GM23338 (cell line): Measurements from ENCODE around the gene CDC42BPB. TPM values are rescaled to one million over a fixed set of nuclear protein-coding genes. Genes with fewer than 3 reads are reported as not detected.

Source experiments
- ATAC-seq: fragments of 200-7000 bp; cut with Tn5 transposase; 3 replicates; pipeline ENCODE4 v1.9.1; 2020
- DNase-seq: peaks from one replicate; pipeline ENCODE4 v3.0.0-alpha.2; 2015; ENCODE audit warnings: low spot score
- H2AFZ ChIP-seq: fragments of 200-600 bp; sonication (generic); 2 replicates; pipeline ENCODE4 v1.8.0; 2016; ENCODE audit warnings: antibody characterized with exemption, mild to moderate bottlenecking, moderate library complexity
- H3F3A ChIP-seq: fragments of 200-600 bp; sonication (generic); replicated peaks from 2 replicates; pipeline ENCODE4 v1.8.0; 2017; ENCODE audit warnings: antibody characterized with exemption, mixed run types, low read depth
- H3K27ac ChIP-seq: fragments of 200-600 bp; sonication (generic); 2 replicates; pipeline ENCODE4 v1.6.1; 2016; ENCODE audit warnings: low read depth
- H3K27me3 ChIP-seq: fragments of 200-600 bp; sonication (generic); 2 replicates; pipeline ENCODE4 v1.8.0; 2016; ENCODE audit warnings: mild to moderate bottlenecking, mixed run types, moderate library complexity; ENCODE audit not compliant: insufficient read depth
- H3K36me3 ChIP-seq: fragments of 200-600 bp; sonication (generic); 2 replicates; pipeline ENCODE4 v1.8.0; 2016; ENCODE audit warnings: mild to moderate bottlenecking; ENCODE audit not compliant: insufficient read depth
- H3K4me1 ChIP-seq: fragments of 200-600 bp; sonication (generic); 2 replicates; pipeline ENCODE4 v1.8.0; 2016; ENCODE audit warnings: mild to moderate bottlenecking, moderate library complexity; ENCODE audit not compliant: insufficient read depth
- H3K4me2 ChIP-seq: fragments of 200-600 bp; sonication (generic); 2 replicates; pipeline ENCODE4 v1.7.1; 2017; ENCODE audit warnings: mixed run types
- H3K4me3 ChIP-seq: fragments of 200-600 bp; sonication (generic); 2 replicates; pipeline ENCODE4 v1.6.1; 2016; ENCODE audit warnings: mixed run types
- H3K79me2 ChIP-seq: fragments of 200-600 bp; sonication (generic); replicated peaks from 2 replicates; pipeline ENCODE4 v1.8.0; 2017; ENCODE audit warnings: mild to moderate bottlenecking; ENCODE audit not compliant: insufficient read depth
- H3K9me2 ChIP-seq: fragments of 200-600 bp; sonication (generic); 2 replicates; pipeline ENCODE4 v1.8.0; 2017; ENCODE audit not compliant: insufficient read depth
- H4K20me1 ChIP-seq: fragments of 200-600 bp; sonication (generic); replicated peaks from 2 replicates; pipeline ENCODE4 v1.8.0; 2017; ENCODE audit warnings: mild to moderate bottlenecking; ENCODE audit not compliant: insufficient read depth
- H3K27ac Mint-ChIP-seq: 2 replicates; pipeline ENCODE4 v1.8.0; 2020; ENCODE audit warnings: inconsistent platforms, mild to moderate bottlenecking, moderate library complexity, mixed read lengths
- H3K27me3 Mint-ChIP-seq: 3 replicates; pipeline ENCODE4 v1.8.0; 2022; ENCODE audit warnings: low read depth, mild to moderate bottlenecking, moderate library complexity, mixed read lengths, inconsistent platforms; ENCODE audit not compliant: insufficient read depth, poor library complexity
- H3K36me3 Mint-ChIP-seq: 3 replicates; pipeline ENCODE4 v1.8.0; 2021; ENCODE audit warnings: low read depth, mild to moderate bottlenecking, inconsistent platforms, moderate library complexity, mixed read lengths
- H3K4me1 Mint-ChIP-seq: 3 replicates; pipeline ENCODE4 v1.8.0; 2020; ENCODE audit warnings: mild to moderate bottlenecking, inconsistent platforms, mixed read lengths
- H3K4me3 Mint-ChIP-seq: 3 replicates; pipeline ENCODE4 v1.8.0; 2021; ENCODE audit warnings: moderate library complexity, mild to moderate bottlenecking, inconsistent platforms, mixed read lengths
- H3K9me3 Mint-ChIP-seq: 3 replicates; pipeline ENCODE4 v1.8.0; 2020; ENCODE audit warnings: moderate library complexity, mild to moderate bottlenecking, inconsistent platforms, mixed read lengths
- CREB1 ChIP-seq: fragments of 250-450 bp; sonication (Bioruptor Pico); IDR thresholded peaks from 2 replicates; pipeline ENCODE4 v1.5.0; 2020; ENCODE audit warnings: low read depth, mild to moderate bottlenecking, moderate library complexity
- EZH2 ChIP-seq: fragments of 200-600 bp; sonication (generic); IDR thresholded peaks from one replicate; pipeline ENCODE4 v1.8.0; 2017; ENCODE audit warnings: antibody characterized with exemption, mild to moderate bottlenecking, low read depth; ENCODE audit not compliant: unreplicated experiment
- EZH2phosphoT487 ChIP-seq: fragments of 200-600 bp; sonication (generic); IDR thresholded peaks from one replicate; pipeline ENCODE4 v1.8.1; 2018; ENCODE audit warnings: antibody characterized with exemption; ENCODE audit not compliant: unreplicated experiment
- JUNB ChIP-seq: IDR thresholded peaks from one replicate; pipeline ENCODE4 v1.6.1; 2016; ENCODE audit warnings: antibody characterized with exemption; ENCODE audit not compliant: unreplicated experiment
- NANOG ChIP-seq: IDR thresholded peaks from 2 replicates; pipeline ENCODE4 v1.6.1; 2016; ENCODE audit warnings: antibody characterized with exemption, borderline replicate concordance
- POLR2AphosphoS5 ChIP-seq: IDR thresholded peaks from 2 replicates; pipeline ENCODE4 v1.6.1; 2016; ENCODE audit warnings: antibody characterized with exemption, low read depth
- REST ChIP-seq: IDR thresholded peaks from one replicate; pipeline ENCODE4 v1.6.1; 2018; ENCODE audit warnings: antibody characterized with exemption; ENCODE audit not compliant: unreplicated experiment
- STAT1 ChIP-seq: IDR thresholded peaks from one replicate; pipeline ENCODE4 v1.6.1; 2016; ENCODE audit warnings: antibody characterized with exemption; ENCODE audit not compliant: unreplicated experiment
- ZNF114 ChIP-seq: fragments of 250-450 bp; sonication (Bioruptor Pico); IDR thresholded peaks from 2 replicates; pipeline ENCODE4 v1.5.0; 2020; ENCODE audit warnings: mild to moderate bottlenecking, moderate library complexity
- ZNF331 ChIP-seq: fragments of 250-450 bp; sonication (Bioruptor Pico); IDR thresholded peaks from 2 replicates; pipeline ENCODE4 v1.5.0; 2020; ENCODE audit warnings: low read depth, mild to moderate bottlenecking, moderate library complexity
- ZNF462 ChIP-seq: fragments of 250-450 bp; sonication (Bioruptor Pico); IDR thresholded peaks from 2 replicates; pipeline ENCODE4 v1.5.0; 2020; ENCODE audit warnings: mild to moderate bottlenecking, moderate library complexity
- polyA plus RNA-seq: library from polyadenylated mRNA; unstranded; fragments of >200 nt; fragmentation: Nextera tagmentation; extraction: Ambion mirVana; gene quantifications from 2 replicates; pipeline ENCODE4 v1.2.1, GENCODE V29; 2016
- total RNA-seq: library from RNA; depleted of rRNA; stranded (reverse); fragments of >200 nt; shearing (Covaris generic); gene quantifications from 2 replicates; pipeline ENCODE4 v1.2.3, GENCODE V29; 2014
- TF ChIP-seq, protein P1 (sequence below): IDR thresholded peaks from 2 replicates; pipeline ENCODE4 v1.6.1; 2016; ENCODE audit warnings: antibody characterized with exemption
- TF ChIP-seq, protein P2 (sequence below), 2 experiments: fragments of 200-600 bp in 1 of 2; sonication (generic) in 1 of 2; conservative IDR thresholded peaks; 2 replicates each; pipeline versions ENCODE4 v1.5.1 to v1.6.1; 2016 to 2017; ENCODE audit warnings: antibody characterized with exemption in 2 of 2, low read depth in 2 of 2, mild to moderate bottlenecking in 2 of 2, moderate library complexity in 1 of 2

The CDC42BPB gene
- total and polyA plus RNA-seq, 2 experiments from 2014 or later = 12.3 to 127 TPM

DNA sequence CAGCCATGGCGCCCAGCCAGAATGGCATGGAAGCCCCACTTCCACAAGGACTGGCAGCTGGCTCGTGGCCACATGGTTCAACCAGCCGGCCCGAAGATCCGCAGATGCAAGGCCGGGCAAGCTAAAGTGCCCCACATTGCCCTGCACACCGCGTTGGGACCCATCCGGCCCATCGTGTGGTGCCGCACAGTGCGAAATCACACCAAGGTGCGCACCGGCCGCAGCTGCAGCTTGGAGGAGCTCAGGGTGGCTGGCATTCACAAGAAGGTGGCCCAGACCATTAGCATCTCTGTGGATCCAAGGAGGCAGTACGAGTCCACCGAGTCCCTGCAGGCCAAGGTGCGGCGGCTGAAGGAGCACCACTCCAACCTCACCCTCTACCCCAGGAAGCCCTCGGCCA, 15.9 kb downstream of the CDC42BPB start:
- no peaks in the 10 kb centered on the region for H3K9me2 ChIP-seq

More for the DNA sequence above, 15.9 kb downstream of the CDC42BPB start:
- Mint-ChIP-seq H3K27me3 (peaks cover 6% of the 10 kb centered on the region), H3K4me3 (no peak overlapping the region), H3K9me3 (no peaks in the 10 kb centered on the region), H3K36me3 (peaks cover 12% of the 10 kb centered on the region; the same call in 2 of the 3 replicates), H3K27ac (no peak overlapping the region), H3K4me1 (peaks cover 14% of the 10 kb centered on the region)
- H3K79me2 ChIP-seq = peaks cover 100% of the 10 kb centered on the region
- no peak for TF ChIP-seq ZNF331
- TF ChIP-seq REST = no peak
- TF ChIP-seq EZH2 = no peak
- TF ChIP-seq, protein P1, sequence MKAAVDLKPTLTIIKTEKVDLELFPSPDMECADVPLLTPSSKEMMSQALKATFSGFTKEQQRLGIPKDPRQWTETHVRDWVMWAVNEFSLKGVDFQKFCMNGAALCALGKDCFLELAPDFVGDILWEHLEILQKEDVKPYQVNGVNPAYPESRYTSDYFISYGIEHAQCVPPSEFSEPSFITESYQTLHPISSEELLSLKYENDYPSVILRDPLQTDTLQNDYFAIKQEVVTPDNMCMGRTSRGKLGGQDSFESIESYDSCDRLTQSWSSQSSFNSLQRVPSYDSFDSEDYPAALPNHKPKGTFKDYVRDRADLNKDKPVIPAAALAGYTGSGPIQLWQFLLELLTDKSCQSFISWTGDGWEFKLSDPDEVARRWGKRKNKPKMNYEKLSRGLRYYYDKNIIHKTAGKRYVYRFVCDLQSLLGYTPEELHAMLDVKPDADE = no peak
- TF ChIP-seq, protein P2, sequence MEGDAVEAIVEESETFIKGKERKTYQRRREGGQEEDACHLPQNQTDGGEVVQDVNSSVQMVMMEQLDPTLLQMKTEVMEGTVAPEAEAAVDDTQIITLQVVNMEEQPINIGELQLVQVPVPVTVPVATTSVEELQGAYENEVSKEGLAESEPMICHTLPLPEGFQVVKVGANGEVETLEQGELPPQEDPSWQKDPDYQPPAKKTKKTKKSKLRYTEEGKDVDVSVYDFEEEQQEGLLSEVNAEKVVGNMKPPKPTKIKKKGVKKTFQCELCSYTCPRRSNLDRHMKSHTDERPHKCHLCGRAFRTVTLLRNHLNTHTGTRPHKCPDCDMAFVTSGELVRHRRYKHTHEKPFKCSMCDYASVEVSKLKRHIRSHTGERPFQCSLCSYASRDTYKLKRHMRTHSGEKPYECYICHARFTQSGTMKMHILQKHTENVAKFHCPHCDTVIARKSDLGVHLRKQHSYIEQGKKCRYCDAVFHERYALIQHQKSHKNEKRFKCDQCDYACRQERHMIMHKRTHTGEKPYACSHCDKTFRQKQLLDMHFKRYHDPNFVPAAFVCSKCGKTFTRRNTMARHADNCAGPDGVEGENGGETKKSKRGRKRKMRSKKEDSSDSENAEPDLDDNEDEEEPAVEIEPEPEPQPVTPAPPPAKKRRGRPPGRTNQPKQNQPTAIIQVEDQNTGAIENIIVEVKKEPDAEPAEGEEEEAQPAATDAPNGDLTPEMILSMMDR (conservative IDR thresholded peaks at IDR 0.05; ENCODE audit: low read depth in 2 of 2) = no peak
- TF ChIP-seq JUNB = no peak
- no peak for TF ChIP-seq EZH2phosphoT487
- no peak for TF ChIP-seq ZNF462 (CRISPR knock-in tag)
- TF ChIP-seq NANOG = no peak
- TF ChIP-seq POLR2AphosphoS5 = no peak
- TF ChIP-seq STAT1 = no peak
- TF ChIP-seq CREB1 (CRISPR knock-in tag) = no peak
- no peak for TF ChIP-seq ZNF114 (CRISPR knock-in tag)
- H3K4me1 ChIP-seq = peaks cover 12% of the 10 kb centered on the region; the same call in 1 of the 2 replicates
- no peak overlapping the region for H2AFZ ChIP-seq
- DNase-seq (no peak), ATAC-seq (no peak)
- H3K36me3 ChIP-seq = no peaks in the 10 kb centered on the region
- no peaks in the 10 kb centered on the region for H3F3A ChIP-seq
- no peak overlapping the region for H3K27ac ChIP-seq
- no peak overlapping the region for H3K4me2 ChIP-seq
- H4K20me1 ChIP-seq = peaks cover 54% of the 10 kb centered on the region
- no peaks in the 10 kb centered on the region for H3K27me3 ChIP-seq
- no peak overlapping the region for H3K4me3 ChIP-seq
